Type B pancreatic cell (in vitro differentiated cells): ENCODE measurements around the gene ASTN1. TPM values are rescaled to one million over a fixed set of nuclear protein-coding genes. Genes with fewer than 3 reads are reported as not detected.

Source experiments
- DNase-seq: peaks from one replicate; pipeline ENCODE4 v3.0.0; 2021; ENCODE audit warnings: mixed read lengths; ENCODE audit not compliant: unreplicated experiment; ENCODE audit errors: extremely low spot score
- H3K27ac Mint-ChIP-seq: 2 replicates; pipeline ENCODE4 v1.8.0; 2021; ENCODE audit warnings: mild to moderate bottlenecking, mixed read lengths
- H3K27me3 Mint-ChIP-seq: 2 replicates; pipeline ENCODE4 v1.8.0; 2021; ENCODE audit warnings: mixed read lengths
- H3K36me3 Mint-ChIP-seq: 2 replicates; pipeline ENCODE4 v1.8.0; 2021; ENCODE audit warnings: mixed read lengths
- H3K4me1 Mint-ChIP-seq: one replicate; pipeline ENCODE4 v1.8.0; 2021; ENCODE audit warnings: mixed read lengths; ENCODE audit not compliant: unreplicated experiment
- H3K4me3 Mint-ChIP-seq: 2 replicates; pipeline ENCODE4 v1.8.0; 2021; ENCODE audit warnings: mild to moderate bottlenecking, mixed read lengths
- H3K9me3 Mint-ChIP-seq: 2 replicates; pipeline ENCODE4 v1.8.0; 2021; ENCODE audit warnings: mixed read lengths
- long read RNA-seq: library from polyadenylated mRNA; unstranded; transcript quantifications from one replicate; pipeline ENCODE4 v2.0.0, GENCODE V29; 2020
- total RNA-seq: library from RNA; stranded (reverse); gene quantifications from 2 replicates; pipeline ENCODE4 v1.2.1, GENCODE V29; 2021; ENCODE audit warnings: low replicate concordance
- TF ChIP-seq, protein P1 (sequence below): fragments of 200-600 bp; sonication (generic); conservative IDR thresholded peaks from 2 replicates; pipeline ENCODE4 v1.5.0; 2021; ENCODE audit warnings: antibody characterized with exemption, mild to moderate bottlenecking

ASTN1 gene
- 1.8 and 24.9 TPM in 2 replicates for total RNA-seq
- long read RNA-seq, partial matches to known transcripts, result 2 of 3 reads
- long read RNA-seq, other reads (novel, unspliced or antisense), result 1 of 3 reads

DNA sequence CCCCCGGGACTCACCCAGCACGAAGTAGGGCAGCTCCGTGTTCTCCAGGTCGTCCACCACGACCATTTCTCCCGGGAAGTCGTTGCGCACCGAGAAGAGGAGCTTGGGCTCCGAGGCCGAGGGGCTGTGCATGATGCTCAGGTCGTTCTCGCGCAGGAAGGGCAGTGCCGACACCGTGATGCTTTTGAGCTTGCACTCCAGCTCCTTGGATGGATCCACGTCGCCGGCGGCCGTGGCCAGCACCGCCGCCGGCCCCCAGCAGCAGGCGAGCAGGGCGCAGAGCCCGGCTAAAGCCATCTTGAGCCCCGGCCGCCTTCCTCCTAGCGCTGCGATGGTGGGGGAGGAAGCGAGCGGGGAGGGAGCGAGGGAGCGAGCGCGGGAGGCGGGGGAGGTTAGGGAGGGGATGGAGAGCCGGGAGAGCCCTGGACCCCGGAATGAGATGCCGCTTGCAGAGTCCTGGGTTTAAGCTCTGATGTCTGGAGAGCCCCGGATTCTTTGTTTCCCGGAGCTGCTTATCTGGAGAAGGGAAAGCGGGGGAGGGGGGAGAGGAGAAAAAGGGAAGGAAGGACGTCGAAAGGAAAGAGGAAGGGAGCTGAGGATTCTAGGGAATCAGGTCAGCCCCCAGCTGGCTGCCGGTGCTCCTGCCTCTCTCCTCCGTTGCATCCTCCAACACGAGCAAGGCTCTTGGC is at the start of gene ASTN1:
Gene ASTN1 (minus strand): TSS at position 333 of the 689 bp plus-strand sequence. CDS start 36 bp downstream, at position 297.
- peaks cover 49% of the 10 kb centered on the region for H3K27me3 Mint-ChIP-seq
- peak within 1 kb of the TSS; percentile 93 for H3K4me3 Mint-ChIP-seq
- H3K27ac Mint-ChIP-seq, result peak within 1 kb of the TSS; percentile 13
- no peaks in the 10 kb centered on the region for H3K36me3 Mint-ChIP-seq
- no peaks in the 10 kb centered on the region for H3K9me3 Mint-ChIP-seq
- H3K4me1 Mint-ChIP-seq, result peaks cover 10% of the 10 kb centered on the region
- no peak for DNase-seq
- TF ChIP-seq, protein P1, sequence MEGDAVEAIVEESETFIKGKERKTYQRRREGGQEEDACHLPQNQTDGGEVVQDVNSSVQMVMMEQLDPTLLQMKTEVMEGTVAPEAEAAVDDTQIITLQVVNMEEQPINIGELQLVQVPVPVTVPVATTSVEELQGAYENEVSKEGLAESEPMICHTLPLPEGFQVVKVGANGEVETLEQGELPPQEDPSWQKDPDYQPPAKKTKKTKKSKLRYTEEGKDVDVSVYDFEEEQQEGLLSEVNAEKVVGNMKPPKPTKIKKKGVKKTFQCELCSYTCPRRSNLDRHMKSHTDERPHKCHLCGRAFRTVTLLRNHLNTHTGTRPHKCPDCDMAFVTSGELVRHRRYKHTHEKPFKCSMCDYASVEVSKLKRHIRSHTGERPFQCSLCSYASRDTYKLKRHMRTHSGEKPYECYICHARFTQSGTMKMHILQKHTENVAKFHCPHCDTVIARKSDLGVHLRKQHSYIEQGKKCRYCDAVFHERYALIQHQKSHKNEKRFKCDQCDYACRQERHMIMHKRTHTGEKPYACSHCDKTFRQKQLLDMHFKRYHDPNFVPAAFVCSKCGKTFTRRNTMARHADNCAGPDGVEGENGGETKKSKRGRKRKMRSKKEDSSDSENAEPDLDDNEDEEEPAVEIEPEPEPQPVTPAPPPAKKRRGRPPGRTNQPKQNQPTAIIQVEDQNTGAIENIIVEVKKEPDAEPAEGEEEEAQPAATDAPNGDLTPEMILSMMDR, result no peak

DNA sequence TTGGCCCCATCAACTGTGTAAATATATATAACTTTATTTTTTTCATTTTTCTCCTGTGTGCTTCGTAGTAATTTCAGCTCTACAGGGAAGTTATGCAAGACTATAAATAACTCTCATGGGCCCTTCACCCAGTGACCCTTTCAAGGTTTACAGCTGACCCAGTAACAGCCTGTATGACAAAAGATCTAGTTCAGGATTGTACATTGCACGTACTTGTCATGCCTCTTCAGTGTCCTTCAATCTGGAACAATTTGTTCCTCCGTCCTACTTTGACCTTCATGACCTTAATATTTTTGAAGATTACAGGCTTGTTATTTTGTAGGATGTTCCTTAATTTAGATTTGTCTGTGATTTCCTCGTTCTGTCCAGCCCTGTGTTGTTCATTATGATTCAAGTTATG is 46.7 kb upstream of the ASTN1 start:
- no peak overlapping the region for H3K27ac Mint-ChIP-seq
- no peak overlapping the region for H3K4me3 Mint-ChIP-seq
- H3K9me3 Mint-ChIP-seq, result no peaks in the 10 kb centered on the region
- no peak for DNase-seq
- peaks cover 35% of the 10 kb centered on the region for H3K4me1 Mint-ChIP-seq
- no peaks in the 10 kb centered on the region for H3K27me3 Mint-ChIP-seq
- TF ChIP-seq, protein P1, result no peak
- H3K36me3 Mint-ChIP-seq, result no peaks in the 10 kb centered on the region

DNA sequence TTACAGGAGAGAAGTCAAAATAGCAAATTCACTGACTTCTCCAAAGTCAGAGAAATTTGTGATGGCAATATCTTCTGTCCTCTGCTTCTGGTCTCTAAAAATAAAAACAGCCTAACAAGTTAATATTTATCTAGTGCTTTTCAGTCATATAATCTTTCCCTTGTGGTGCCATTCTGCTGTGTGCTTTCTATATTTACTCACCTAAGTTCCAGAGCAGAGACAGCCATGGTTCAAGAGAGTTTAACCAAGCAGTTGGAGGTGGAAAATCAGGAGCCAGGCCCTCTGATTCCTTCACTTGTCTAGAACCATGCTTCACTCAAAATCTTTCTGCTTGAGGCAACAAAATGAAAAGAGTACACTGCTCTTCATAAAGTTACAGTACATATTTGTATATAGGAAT is 45.6 kb upstream of the ASTN1 start:
- no peaks in the 10 kb centered on the region for H3K27me3 Mint-ChIP-seq
- H3K36me3 Mint-ChIP-seq, result no peaks in the 10 kb centered on the region
- no peak for DNase-seq
- H3K9me3 Mint-ChIP-seq, result no peaks in the 10 kb centered on the region
- TF ChIP-seq, protein P1, result no peak
- no peak overlapping the region for H3K4me3 Mint-ChIP-seq
- no peak overlapping the region for H3K27ac Mint-ChIP-seq
- H3K4me1 Mint-ChIP-seq, result peaks cover 35% of the 10 kb centered on the region

DNA sequence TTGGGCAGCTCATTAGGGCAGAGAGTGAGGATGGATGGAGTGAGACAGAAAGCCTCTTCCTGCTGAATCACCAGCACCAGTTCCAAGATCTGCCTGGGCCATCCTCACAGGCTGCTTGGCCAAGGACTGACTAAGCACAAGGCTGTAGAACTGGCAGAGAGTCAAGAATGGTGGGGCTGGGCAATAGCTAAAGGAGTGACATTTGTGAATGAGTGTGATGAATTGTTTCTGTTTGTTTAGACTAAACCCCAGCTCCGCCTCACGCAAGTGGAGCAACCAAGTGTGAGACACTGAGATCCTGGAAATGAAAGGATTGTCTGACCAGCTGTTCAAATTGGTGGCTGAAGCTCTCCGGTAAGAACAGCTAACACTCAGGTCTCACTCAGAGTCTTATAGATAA is 44.8 kb upstream of the ASTN1 start:
- Mint-ChIP-seq H3K4me1 (peaks cover 35% of the 10 kb centered on the region), H3K36me3 (no peaks in the 10 kb centered on the region), H3K9me3 (no peaks in the 10 kb centered on the region), H3K27me3 (no peaks in the 10 kb centered on the region), H3K4me3 (peak overlapping the region; percentile 74), H3K27ac (peak overlapping the region; percentile 50)
- DNase-seq, result no peak
- TF ChIP-seq, protein P1, result no peak

DNA sequence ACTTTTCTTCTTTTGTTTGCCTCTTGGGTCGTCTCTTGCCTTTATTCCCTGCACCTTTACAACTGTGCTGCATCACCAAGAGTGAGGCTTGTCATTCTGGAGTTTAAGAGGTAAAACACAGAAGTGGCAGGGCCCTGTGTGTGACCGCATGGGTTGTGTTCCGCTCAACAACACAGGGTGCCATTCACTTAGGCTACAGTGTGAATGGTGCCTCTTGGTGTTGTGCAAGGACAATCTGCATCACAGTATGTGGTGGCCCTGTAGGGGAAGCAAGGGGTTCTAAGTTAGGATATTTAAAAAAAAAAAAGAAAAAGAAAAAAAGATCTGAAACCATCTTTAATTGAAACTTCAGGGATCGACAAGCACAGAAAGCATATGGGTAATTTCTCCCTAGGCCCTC is 44.4 kb upstream of the ASTN1 start:
- peak overlapping the region; percentile 50 for H3K27ac Mint-ChIP-seq
- TF ChIP-seq, protein P1, result no peak
- H3K36me3 Mint-ChIP-seq, result no peaks in the 10 kb centered on the region
- peaks cover 35% of the 10 kb centered on the region for H3K4me1 Mint-ChIP-seq
- no peak for DNase-seq
- no peaks in the 10 kb centered on the region for H3K27me3 Mint-ChIP-seq
- H3K4me3 Mint-ChIP-seq, result peak overlapping the region; percentile 74
- H3K9me3 Mint-ChIP-seq, result no peaks in the 10 kb centered on the region
